Activated naive CD8-positive, alpha-beta T cell treated with anti-CD3 and anti-CD28 coated beads, Interleukin-2, amount 50 U/mL, for 24 hours (primary cell): Measurements from ENCODE around the gene TMEM132E.
A peak's percentile ranks its signal among the peaks of the same experiment; 100 is the strongest.

Experiments used
- ATAC-seq: fragments of 150-1000 bp; cut with Tn5 transposase; one replicate; pipeline ENCODE4 v1.10.0; 2021
- DNase-seq: peaks from one replicate; pipeline ENCODE4 v3.0.0; 2021
- H3K27ac Mint-ChIP-seq: one replicate; pipeline ENCODE4 v1.8.0; 2021; ENCODE audit warnings: mild to moderate bottlenecking, mixed read lengths
- H3K27me3 Mint-ChIP-seq: one replicate; pipeline ENCODE4 v1.8.0; 2021; ENCODE audit warnings: mixed read lengths
- H3K36me3 Mint-ChIP-seq: one replicate; pipeline ENCODE4 v1.8.0; 2021; ENCODE audit warnings: low read depth, mixed read lengths
- H3K4me1 Mint-ChIP-seq: one replicate; pipeline ENCODE4 v1.8.0; 2021; ENCODE audit warnings: mixed read lengths
- H3K4me3 Mint-ChIP-seq: one replicate; pipeline ENCODE4 v1.8.0; 2021; ENCODE audit warnings: mild to moderate bottlenecking, moderate library complexity, mixed read lengths
- H3K9me3 Mint-ChIP-seq: one replicate; pipeline ENCODE4 v1.8.0; 2021; ENCODE audit warnings: mixed read lengths

TMEM132E gene

GRCh38 chr17:34623856-34624766 lies 44.7 kb downstream of the TMEM132E start:
- Mint-ChIP-seq H3K9me3 (no peaks in the 10 kb centered on the region), H3K4me3 (no peak overlapping the region), H3K4me1 (peaks cover 2% of the 10 kb centered on the region), H3K36me3 (no peaks in the 10 kb centered on the region), H3K27me3 (peaks cover 44% of the 10 kb centered on the region), H3K27ac (no peak overlapping the region)
- DNase-seq (no peak), ATAC-seq (no peak)

- no peak for ATAC-seq
- no peak overlapping the region for H3K4me3 Mint-ChIP-seq
- H3K27me3 Mint-ChIP-seq = peaks cover 48% of the 10 kb centered on the region
Observed at GRCh38 chr17:34624767-34625383, 45.5 kb downstream of the TMEM132E start.

GRCh38 chr17:34626121-34626681 lies 46.8 kb downstream of the TMEM132E start:
- Mint-ChIP-seq H3K27me3 (peaks cover 54% of the 10 kb centered on the region), H3K27ac (no peak overlapping the region), H3K4me3 (no peak overlapping the region), H3K9me3 (no peaks in the 10 kb centered on the region), H3K36me3 (no peaks in the 10 kb centered on the region), H3K4me1 (peaks cover 2% of the 10 kb centered on the region)
- no peak for ATAC-seq
- no peak for DNase-seq

More at GRCh38 chr17:34624767-34625383, 45.5 kb downstream of the TMEM132E start:
- H3K4me1 Mint-ChIP-seq = peaks cover 2% of the 10 kb centered on the region
- H3K9me3 Mint-ChIP-seq = no peaks in the 10 kb centered on the region
- no peak for DNase-seq
- no peak overlapping the region for H3K27ac Mint-ChIP-seq
- H3K36me3 Mint-ChIP-seq = no peaks in the 10 kb centered on the region

- Mint-ChIP-seq H3K9me3 (no peaks in the 10 kb centered on the region), H3K27me3 (peaks cover 45% of the 10 kb centered on the region), H3K36me3 (no peaks in the 10 kb centered on the region), H3K4me1 (peaks cover 2% of the 10 kb centered on the region), H3K4me3 (no peak overlapping the region), H3K27ac (no peak overlapping the region)
- no peak for DNase-seq
- no peak for ATAC-seq
Observed at GRCh38 chr17:34628879-34629278, 49.5 kb downstream of the TMEM132E start.

DNA sequence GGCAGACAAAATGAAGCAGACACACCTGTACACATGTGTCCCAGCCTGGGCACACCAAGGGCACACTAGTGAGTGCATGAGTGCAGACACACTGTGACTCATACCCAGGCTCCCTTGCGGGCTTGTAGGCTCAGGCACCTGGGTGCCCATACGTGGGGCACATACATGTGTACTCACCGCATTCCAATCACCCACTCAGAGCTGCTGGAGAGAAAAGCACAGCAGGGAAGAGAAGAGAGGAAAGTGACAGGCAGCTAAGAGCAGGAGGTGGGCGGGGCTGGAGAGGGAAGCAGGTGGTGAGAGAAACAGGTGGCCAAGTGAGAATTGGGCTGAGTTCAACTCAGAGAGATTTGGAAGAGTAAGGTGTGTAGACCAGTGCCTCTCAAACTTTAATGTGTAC lies 54.0 kb downstream of the TMEM132E start:
- ATAC-seq (no peak), DNase-seq (no peak)
- no peaks in the 10 kb centered on the region for H3K36me3 Mint-ChIP-seq
- H3K27me3 Mint-ChIP-seq = peaks cover 14% of the 10 kb centered on the region
- no peaks in the 10 kb centered on the region for H3K9me3 Mint-ChIP-seq
- no peak overlapping the region for H3K4me3 Mint-ChIP-seq
- H3K27ac Mint-ChIP-seq = no peak overlapping the region
- peaks cover 4% of the 10 kb centered on the region for H3K4me1 Mint-ChIP-seq

DNA sequence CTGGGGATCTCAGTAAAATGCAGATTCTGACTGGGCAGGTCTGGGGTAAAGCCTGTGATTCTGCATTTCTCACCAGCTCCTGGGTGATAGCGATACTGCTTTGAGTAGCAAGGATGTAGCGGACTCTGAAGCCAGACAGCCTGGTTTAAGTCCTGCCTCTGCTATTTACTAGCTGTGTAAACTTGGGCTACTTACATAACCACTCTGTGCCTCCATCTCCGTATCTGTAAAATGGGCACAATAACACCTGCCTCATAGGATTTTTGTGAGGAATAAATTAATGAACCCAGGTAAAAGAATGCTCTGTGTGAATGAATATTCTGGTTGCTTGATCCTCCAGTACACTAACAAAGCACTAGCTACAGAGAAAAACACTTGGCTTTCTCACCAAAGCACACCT lies 54.4 kb downstream of the TMEM132E start:
- no peaks in the 10 kb centered on the region for H3K9me3 Mint-ChIP-seq
- no peak overlapping the region for H3K4me3 Mint-ChIP-seq
- H3K27ac Mint-ChIP-seq = no peak overlapping the region
- H3K36me3 Mint-ChIP-seq = no peaks in the 10 kb centered on the region
- DNase-seq (no peak), ATAC-seq (no peak)
- H3K4me1 Mint-ChIP-seq = peaks cover 5% of the 10 kb centered on the region
- peaks cover 12% of the 10 kb centered on the region for H3K27me3 Mint-ChIP-seq

- no peaks in the 10 kb centered on the region for H3K9me3 Mint-ChIP-seq
- no peak for ATAC-seq
- H3K4me1 Mint-ChIP-seq = peaks cover 5% of the 10 kb centered on the region
- H3K27ac Mint-ChIP-seq = no peak overlapping the region
- H3K4me3 Mint-ChIP-seq = no peak overlapping the region
- peaks cover 7% of the 10 kb centered on the region for H3K27me3 Mint-ChIP-seq
- DNase-seq = no peak
- H3K36me3 Mint-ChIP-seq = no peaks in the 10 kb centered on the region
Observed at GRCh38 chr17:34634551-34635160, 55.3 kb downstream of the TMEM132E start.

DNA sequence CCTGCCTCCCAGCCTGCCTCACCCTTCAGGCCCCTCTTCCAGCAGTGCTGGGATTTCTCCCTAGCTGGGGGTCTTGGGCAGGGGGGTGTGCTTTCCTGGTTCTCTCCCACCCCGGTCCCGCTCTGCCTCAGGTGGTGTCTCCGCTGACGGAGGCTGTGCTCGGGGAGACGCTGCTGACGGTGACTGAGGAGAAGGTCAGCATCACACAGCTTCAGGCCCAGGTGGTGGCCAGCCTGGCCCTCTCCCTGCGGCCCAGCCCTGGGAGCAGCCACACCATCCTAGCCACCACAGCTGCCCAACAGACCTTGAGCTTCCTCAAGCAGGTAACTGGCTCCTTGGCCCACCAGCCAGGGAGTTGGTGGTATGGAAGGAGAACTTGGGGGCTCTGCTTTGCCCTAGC lies 56.5 kb downstream of the TMEM132E start:
- Mint-ChIP-seq H3K27me3 (peaks cover 2% of the 10 kb centered on the region), H3K27ac (no peak overlapping the region), H3K9me3 (no peaks in the 10 kb centered on the region), H3K4me3 (no peak overlapping the region), H3K36me3 (no peaks in the 10 kb centered on the region), H3K4me1 (peaks cover 5% of the 10 kb centered on the region)
- ATAC-seq = no peak
- no peak for DNase-seq

GRCh38 chr17:34637041-34637547 lies 57.7 kb downstream of the TMEM132E start:
- H3K4me3 Mint-ChIP-seq = peak overlapping the region; percentile 9
- peak; percentile 5 for ATAC-seq
- H3K4me1 Mint-ChIP-seq = peaks cover 5% of the 10 kb centered on the region
- no peak overlapping the region for H3K27ac Mint-ChIP-seq
- no peaks in the 10 kb centered on the region for H3K36me3 Mint-ChIP-seq
- DNase-seq = no peak
- H3K9me3 Mint-ChIP-seq = no peaks in the 10 kb centered on the region
- peaks cover 6% of the 10 kb centered on the region for H3K27me3 Mint-ChIP-seq

DNA sequence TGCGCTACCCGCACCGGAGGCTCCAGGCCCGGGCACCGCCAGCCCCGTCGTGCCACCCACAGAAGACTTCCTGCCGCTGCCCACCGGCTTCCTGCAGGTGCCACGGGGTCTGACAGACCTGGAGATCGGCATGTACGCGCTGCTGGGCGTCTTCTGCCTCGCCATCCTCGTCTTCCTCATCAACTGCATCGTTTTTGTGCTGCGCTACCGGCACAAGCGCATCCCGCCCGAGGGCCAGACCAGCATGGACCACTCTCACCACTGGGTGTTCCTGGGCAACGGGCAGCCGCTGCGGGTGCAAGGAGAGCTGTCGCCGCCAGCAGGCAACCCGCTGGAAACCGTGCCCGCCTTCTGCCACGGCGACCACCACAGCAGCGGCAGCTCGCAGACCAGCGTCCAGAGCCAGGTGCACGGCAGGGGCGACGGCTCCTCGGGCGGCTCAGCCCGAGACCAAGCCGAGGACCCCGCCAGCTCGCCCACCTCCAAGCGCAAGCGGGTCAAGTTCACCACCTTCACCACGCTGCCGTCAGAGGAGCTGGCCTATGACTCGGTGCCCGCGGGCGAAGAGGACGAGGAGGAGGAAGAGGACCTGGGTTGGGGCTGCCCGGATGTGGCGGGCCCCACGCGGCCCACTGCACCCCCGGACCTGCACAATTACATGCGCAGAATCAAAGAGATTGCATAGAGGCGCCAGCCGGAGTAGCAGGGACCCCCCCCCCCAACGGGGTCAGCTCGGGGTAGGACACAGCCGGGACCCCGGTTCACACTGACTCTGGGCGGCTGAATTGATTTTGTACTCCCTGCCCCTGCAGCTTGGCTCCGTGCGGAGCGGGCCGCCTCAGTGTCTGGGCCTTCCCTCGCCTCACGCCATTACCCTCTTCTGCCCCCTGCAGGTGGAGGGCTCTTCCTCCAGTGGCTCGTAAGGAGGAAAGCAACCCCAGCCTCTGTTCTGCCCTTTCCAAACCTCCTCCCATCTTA lies 58.5 kb downstream of the TMEM132E start:
- ATAC-seq (peak; percentile 90), DNase-seq (peak; percentile 85)
- Mint-ChIP-seq H3K4me3 (peak overlapping the region; percentile 67), H3K27ac (no peak overlapping the region), H3K4me1 (peaks cover 5% of the 10 kb centered on the region), H3K9me3 (no peaks in the 10 kb centered on the region), H3K27me3 (peaks cover 7% of the 10 kb centered on the region), H3K36me3 (no peaks in the 10 kb centered on the region)

GRCh38 chr17:34638526-34639260 lies 59.3 kb downstream of the TMEM132E start:
- DNase-seq (no peak), ATAC-seq (no peak)
- H3K36me3 Mint-ChIP-seq = no peaks in the 10 kb centered on the region
- peaks cover 7% of the 10 kb centered on the region for H3K27me3 Mint-ChIP-seq
- H3K4me3 Mint-ChIP-seq = peak overlapping the region; percentile 67
- H3K27ac Mint-ChIP-seq = no peak overlapping the region
- no peaks in the 10 kb centered on the region for H3K9me3 Mint-ChIP-seq
- H3K4me1 Mint-ChIP-seq = peaks cover 5% of the 10 kb centered on the region

GRCh38 chr17:34639706-34640425 lies 60.5 kb downstream of the TMEM132E start:
- Mint-ChIP-seq H3K27ac (no peak overlapping the region), H3K27me3 (peaks cover 12% of the 10 kb centered on the region), H3K9me3 (no peaks in the 10 kb centered on the region), H3K4me3 (no peak overlapping the region), H3K36me3 (no peaks in the 10 kb centered on the region), H3K4me1 (peaks cover 5% of the 10 kb centered on the region)
- DNase-seq = no peak
- no peak for ATAC-seq

DNA sequence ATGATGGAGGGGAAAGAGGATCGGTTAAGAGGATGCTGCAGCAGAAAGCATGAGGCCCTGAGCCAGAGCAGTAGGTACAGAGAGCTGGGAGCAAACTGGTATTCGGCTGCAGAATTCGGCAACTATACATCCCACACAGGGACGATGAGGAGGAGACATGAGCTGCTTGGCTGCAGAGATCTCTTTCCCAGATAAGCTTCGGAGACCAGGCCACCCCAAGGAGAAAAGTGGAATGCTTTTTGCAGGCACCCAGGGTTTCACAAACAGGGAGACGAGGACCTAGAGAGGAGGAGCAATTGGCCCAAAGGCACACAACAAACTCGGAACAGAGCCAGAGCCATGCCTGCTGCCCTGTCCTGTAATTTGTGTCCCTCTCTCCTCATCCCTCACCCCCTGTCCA lies 62.0 kb downstream of the TMEM132E start:
- H3K36me3 Mint-ChIP-seq = no peaks in the 10 kb centered on the region
- no peak overlapping the region for H3K4me3 Mint-ChIP-seq
- no peak for DNase-seq
- no peaks in the 10 kb centered on the region for H3K9me3 Mint-ChIP-seq
- peaks cover 5% of the 10 kb centered on the region for H3K4me1 Mint-ChIP-seq
- peaks cover 18% of the 10 kb centered on the region for H3K27me3 Mint-ChIP-seq
- no peak for ATAC-seq
- H3K27ac Mint-ChIP-seq = no peak overlapping the region
